HFF-Myc (cell line): ENCODE results near the gene CENPF.

Source experiments
- DNase-seq: peaks from one replicate; pipeline ENCODE4 v3.0.0-alpha.2; 2011; ENCODE audit warnings: low read depth; ENCODE audit errors: extremely low read depth
- H3K4me3 ChIP-seq: replicated peaks from 2 replicates; pipeline ENCODE4 v1.5.1; 2011; ENCODE audit warnings: low read depth, mild to moderate bottlenecking, control low read depth, low read length
- TF ChIP-seq, protein P1 (sequence below): IDR thresholded peaks from 2 replicates; pipeline ENCODE4 v1.5.1; 2012; ENCODE audit warnings: mild to moderate bottlenecking, low read depth, low read length, control low read depth; ENCODE audit errors: missing control alignments

Gene CENPF

DNA sequence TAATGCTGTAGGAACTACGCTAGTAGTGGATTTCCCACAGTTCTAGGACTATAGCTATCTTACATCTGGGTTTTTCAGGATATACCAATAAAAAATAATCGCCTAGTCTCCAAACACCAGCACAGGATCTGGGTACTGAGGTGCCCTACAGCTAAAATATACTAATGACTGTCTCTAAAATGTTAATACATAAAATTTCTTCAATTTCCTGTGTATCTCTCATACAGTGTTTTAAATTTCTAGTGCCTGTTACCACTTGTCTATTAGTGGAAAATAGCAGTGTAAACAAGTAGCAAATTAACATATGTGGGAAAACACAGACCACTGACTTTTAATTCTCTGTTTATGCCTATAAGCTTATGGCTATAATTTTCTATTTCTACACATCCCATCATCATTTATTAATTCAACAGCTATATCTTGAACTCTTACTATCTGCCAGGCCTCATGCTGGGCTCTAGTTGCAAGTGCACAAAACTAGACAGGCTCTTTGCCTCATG is 35.5 kb upstream of the CENPF start:
- TF ChIP-seq, protein P1, sequence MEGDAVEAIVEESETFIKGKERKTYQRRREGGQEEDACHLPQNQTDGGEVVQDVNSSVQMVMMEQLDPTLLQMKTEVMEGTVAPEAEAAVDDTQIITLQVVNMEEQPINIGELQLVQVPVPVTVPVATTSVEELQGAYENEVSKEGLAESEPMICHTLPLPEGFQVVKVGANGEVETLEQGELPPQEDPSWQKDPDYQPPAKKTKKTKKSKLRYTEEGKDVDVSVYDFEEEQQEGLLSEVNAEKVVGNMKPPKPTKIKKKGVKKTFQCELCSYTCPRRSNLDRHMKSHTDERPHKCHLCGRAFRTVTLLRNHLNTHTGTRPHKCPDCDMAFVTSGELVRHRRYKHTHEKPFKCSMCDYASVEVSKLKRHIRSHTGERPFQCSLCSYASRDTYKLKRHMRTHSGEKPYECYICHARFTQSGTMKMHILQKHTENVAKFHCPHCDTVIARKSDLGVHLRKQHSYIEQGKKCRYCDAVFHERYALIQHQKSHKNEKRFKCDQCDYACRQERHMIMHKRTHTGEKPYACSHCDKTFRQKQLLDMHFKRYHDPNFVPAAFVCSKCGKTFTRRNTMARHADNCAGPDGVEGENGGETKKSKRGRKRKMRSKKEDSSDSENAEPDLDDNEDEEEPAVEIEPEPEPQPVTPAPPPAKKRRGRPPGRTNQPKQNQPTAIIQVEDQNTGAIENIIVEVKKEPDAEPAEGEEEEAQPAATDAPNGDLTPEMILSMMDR, result no peak
- DNase-seq, result no peak
- H3K4me3 ChIP-seq, result no peak overlapping the region

DNA sequence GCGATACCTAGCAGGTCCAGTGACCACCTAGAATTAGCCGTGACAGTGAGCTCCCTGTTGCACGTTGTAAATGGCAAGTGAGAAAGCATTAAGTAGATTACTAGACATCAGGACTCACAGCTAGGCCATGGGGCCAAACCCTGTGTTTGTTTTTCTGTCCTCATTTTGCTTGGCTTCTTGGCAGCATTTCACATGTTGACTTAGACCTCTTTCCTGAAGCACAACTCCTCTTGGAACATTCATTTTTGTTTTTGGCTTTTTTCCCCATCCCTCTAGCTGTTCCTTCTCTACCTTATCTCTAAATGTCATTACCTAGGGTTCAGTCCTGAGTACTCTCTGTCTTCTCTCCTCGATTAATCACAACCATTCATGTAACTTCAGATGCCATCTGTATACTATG is 34.7 kb upstream of the CENPF start:
- TF ChIP-seq, protein P1, result no peak
- DNase-seq, result no peak
- no peak overlapping the region for H3K4me3 ChIP-seq

DNA sequence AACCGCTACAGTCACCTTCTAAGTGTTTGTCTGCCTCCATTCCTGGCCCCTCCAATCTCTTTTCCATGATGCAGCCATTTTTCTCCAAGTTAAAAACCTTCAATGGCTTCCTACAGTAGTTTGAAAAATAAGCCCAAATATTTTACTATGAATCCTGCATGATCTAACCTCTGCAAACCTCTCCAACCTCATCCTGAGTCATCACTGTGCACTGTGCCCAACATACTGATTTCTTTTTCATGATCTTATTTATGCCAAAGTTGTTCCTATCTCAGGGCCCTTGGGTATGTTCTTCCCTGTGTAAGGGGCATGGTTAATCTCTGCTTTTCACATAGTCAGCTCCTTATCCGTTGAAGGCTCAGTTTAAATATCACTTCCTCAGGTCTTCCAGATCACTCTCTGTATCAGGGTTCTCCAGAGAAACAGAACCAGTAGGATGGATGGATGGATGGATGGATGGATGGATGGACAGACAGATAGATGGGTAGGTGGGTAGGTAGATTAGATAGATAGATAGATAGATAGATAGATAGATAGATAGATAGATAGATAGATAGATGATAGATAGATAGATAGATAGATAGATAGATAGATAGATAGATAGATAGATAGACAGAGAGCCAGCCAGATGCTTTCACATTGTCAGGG is 33.5 kb upstream of the CENPF start:
- H3K4me3 ChIP-seq, result no peak overlapping the region
- TF ChIP-seq, protein P1, result no peak
- DNase-seq, result no peak

DNA sequence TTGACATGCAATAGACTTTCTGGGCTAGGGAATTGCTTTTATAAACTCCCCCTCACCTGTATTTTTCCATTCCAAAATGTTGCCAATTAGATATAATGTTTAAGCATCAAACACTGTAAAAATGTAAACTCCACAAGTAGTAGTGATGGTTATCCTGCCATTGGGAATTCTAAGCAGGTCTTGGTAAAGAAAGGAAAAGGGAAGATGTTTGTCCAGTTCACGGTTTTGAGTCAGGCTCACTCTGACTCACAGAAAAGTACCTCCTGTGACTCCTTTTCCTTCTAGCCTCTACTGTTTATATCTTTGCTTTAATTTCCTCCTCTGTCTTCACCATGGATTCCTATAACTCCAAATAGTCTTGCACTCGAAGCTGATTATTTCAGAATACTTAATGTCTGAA is 32.6 kb upstream of the CENPF start:
- H3K4me3 ChIP-seq, result no peak overlapping the region
- DNase-seq, result no peak
- TF ChIP-seq, protein P1, result no peak

DNA sequence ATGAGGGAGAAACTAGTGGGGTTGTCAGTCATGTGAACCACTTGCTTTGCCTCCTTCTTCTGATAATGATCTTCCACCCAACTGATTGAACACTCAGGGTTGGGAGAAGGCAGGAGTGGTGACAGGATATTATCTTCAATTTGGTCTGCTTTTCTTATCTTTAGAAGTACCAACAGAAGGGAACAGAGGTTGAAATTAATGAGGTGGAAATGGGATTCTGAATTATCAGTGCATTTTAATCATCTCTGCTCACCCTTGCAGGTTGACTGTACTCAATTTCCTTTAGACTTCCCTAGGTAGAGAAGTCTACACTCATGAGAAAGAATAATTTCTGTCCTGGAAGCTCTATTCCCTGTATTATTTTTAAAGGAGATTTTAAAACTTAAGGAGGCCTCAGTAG is 31.7 kb upstream of the CENPF start:
- TF ChIP-seq, protein P1, result no peak
- DNase-seq, result no peak
- no peak overlapping the region for H3K4me3 ChIP-seq

DNA sequence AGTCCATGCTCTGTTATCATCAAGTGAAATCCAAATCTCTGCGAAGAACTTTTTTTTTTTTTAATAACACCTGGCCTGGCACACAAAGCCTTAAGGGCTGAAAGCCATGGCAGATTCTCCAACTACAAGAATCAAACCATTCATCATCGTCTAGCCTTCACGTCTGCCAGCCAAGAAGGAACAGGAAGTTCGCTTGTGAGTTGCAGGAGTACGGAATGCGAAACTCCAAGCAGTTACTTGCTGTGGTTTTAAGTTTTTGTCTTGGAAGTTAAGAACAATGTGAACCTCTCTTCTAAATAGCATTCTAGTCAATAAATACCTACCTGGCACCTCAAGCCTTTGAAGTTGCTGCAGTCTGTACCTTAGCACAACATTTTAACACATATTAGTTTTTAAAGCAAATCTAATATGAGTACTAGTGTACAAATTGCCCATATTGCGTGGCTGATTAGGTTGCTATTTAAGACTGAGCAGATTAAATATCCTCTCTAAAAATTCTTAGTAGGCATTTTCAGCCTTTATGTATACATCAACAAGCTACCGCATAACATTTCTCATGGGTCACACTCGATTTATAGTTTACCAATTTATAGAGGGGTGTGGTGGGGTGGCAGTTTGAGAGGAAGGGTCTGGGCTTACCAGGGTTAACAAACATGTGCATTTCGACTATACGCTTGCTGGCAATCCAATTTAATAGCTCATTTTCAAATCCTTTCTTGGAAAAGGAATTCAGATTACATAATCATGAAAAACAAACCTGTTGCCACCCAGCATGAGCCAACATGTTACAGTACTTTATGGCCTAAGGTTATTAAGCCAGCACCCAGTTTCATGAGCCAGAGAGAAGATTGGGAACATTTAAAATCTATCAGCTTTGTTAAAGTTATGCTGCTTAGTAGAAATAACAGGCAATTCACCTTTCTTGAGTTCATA is 29.3 kb upstream of the CENPF start:
- DNase-seq, result no peak
- no peak overlapping the region for H3K4me3 ChIP-seq
- TF ChIP-seq, protein P1, result no peak
